Ramos (cell line): ENCODE data around the gene CBLC.

Experiments used
- in situ Hi-C: fragments of 300-500 bp; cut with MboI; formaldehyde crosslinking; loops from one replicate; pipeline ENCODE4 v1.14.3; 2022; ENCODE audit warnings: low sequenced_read_pairs; ENCODE audit not compliant: unreplicated experiment

CBLC gene

GRCh38 chr19:44746616-44746945 lies 31.1 kb upstream of the CBLC start:
- in situ Hi-C loops: no loop called here

GRCh38 chr19:44746946-44747738 lies 30.5 kb upstream of the CBLC start:
- in situ Hi-C loops: no loop called here

GRCh38 chr19:44747739-44748425 lies 29.8 kb upstream of the CBLC start:
- in situ Hi-C loops: no loop called here

- in situ Hi-C loops: no loop called here
These were observed 29.1 kb upstream of the CBLC start, which contains the start of gene BCL3 for GRCh38 chr19:44748426-44749254. TSS of gene BCL3 (plus strand) at chr19:44748708. CDS start at chr19:44748791, 83 bp downstream.

- in situ Hi-C loops: no loop called here
These were observed 28.4 kb upstream of the CBLC start for GRCh38 chr19:44749292-44749691.

- in situ Hi-C loops: loop anchor here (25.0 kb wide), 1 partner anchor 988 kb away; the partner anchor contains the start of gene SMG9
These were observed 27.7 kb upstream of the CBLC start for GRCh38 chr19:44749994-44750393.

GRCh38 chr19:44752123-44752815 lies 25.4 kb upstream of the CBLC start:
- in situ Hi-C loops: loop anchor here (25.0 kb wide), 1 partner anchor 990 kb away; the partner anchor contains the start of gene SMG9

- in situ Hi-C loops: loop anchor here (25.0 kb wide), 1 partner anchor 991 kb away; the partner anchor contains the start of gene SMG9
These were observed 24.7 kb upstream of the CBLC start for GRCh38 chr19:44752816-44753625.

GRCh38 chr19:44753626-44753931 lies 24.1 kb upstream of the CBLC start:
- in situ Hi-C loops: loop anchor here (25.0 kb wide), 1 partner anchor 991 kb away; the partner anchor contains the start of gene SMG9

GRCh38 chr19:44753932-44754749 lies 23.5 kb upstream of the CBLC start:
- in situ Hi-C loops: loop anchor here (25.0 kb wide), 1 partner anchor 992 kb away; the partner anchor contains the start of gene SMG9

- in situ Hi-C loops: loop anchor here (25.0 kb wide), 1 partner anchor 992 kb away; the partner anchor contains the start of gene SMG9
These were observed 23.0 kb upstream of the CBLC start for GRCh38 chr19:44754750-44755080.

GRCh38 chr19:44755219-44755618 lies 22.5 kb upstream of the CBLC start:
- in situ Hi-C loops: loop anchor here (25.0 kb wide), 1 partner anchor 993 kb away; the partner anchor contains the start of gene SMG9

- in situ Hi-C loops: loop anchor here (25.0 kb wide), 1 partner anchor 994 kb away; the partner anchor contains the start of gene SMG9
These were observed 21.6 kb upstream of the CBLC start for GRCh38 chr19:44756089-44756562.

- in situ Hi-C loops: loop anchor here (25.0 kb wide), 1 partner anchor 995 kb away; the partner anchor contains the start of gene SMG9
These were observed 20.5 kb upstream of the CBLC start for GRCh38 chr19:44757057-44757734.

GRCh38 chr19:44757735-44758505 lies 19.8 kb upstream of the CBLC start:
- in situ Hi-C loops: loop anchor here (25.0 kb wide), 1 partner anchor 996 kb away; the partner anchor contains the start of gene SMG9

GRCh38 chr19:44758596-44758995 lies 19.1 kb upstream of the CBLC start:
- in situ Hi-C loops: loop anchor here (25.0 kb wide), 1 partner anchor 996 kb away; the partner anchor contains the start of gene SMG9
